ENCODE data around the gene BNIP3.

The BNIP3 gene

DNA sequence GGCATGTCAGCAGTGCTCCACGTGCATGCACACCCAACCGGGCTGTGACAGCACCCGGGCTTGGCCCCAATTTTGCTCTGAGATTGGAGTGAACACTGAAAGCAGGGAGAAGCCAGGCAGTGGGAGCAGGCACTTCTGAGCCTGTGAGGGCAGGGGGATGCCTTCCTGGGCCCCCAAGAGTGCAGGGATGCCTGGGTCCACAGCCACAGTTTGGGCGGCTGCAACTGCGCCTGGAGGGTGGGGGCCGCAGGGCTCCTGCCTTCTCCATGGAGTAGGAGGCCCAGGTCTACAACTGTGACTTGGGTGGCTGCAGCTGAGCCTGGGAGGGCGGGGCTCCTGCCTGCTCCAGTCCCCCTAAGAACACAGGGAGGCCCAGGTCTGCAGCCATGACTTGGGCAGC lies 37.6 kb upstream of the BNIP3 start:
- Histone ChIP-seq H3K27ac (ENCODE audit: extremely low read depth, low read depth, low read length) (no peak overlapping the region), H3K36me3 (ENCODE audit: control insufficient read depth in 2 of 2, insufficient read depth in 1 of 2, low read length in 2 of 2) (no peaks in the 10 kb centered on the region), H3K4me1 (ENCODE audit: control insufficient read depth, insufficient read depth, low read length) (no peaks in the 10 kb centered on the region), H3K4me3 (ENCODE audit: low read depth, low read length) (no peak overlapping the region), H3K9me3 (ENCODE audit: control insufficient read depth, insufficient read depth, low read depth, low read length) (no peaks in the 10 kb centered on the region)
- CTCF ChIA-PET, result no interaction called here
- POLR2A ChIA-PET, result no interaction called here
- TF ChIP-seq ZNF707 (tag by site-specific recombination; IDR thresholded peaks at IDR 0.05), result no peak
- TF ChIP-seq, protein P1, sequence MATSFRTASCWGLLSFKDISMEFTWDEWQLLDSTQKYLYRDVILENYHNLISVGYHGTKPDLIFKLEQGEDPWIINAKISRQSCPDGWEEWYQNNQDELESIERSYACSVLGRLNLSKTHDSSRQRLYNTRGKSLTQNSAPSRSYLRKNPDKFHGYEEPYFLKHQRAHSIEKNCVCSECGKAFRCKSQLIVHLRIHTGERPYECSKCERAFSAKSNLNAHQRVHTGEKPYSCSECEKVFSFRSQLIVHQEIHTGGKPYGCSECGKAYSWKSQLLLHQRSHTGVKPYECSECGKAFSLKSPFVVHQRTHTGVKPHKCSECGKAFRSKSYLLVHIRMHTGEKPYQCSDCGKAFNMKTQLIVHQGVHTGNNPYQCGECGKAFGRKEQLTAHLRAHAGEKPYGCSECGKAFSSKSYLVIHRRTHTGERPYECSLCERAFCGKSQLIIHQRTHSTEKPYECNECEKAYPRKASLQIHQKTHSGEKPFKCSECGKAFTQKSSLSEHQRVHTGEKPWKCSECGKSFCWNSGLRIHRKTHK (tag by site-specific recombination; IDR thresholded peaks at IDR 0.05), result no peak
- no peak for TF ChIP-seq ZNF776 (tag by site-specific recombination; IDR thresholded peaks at IDR 0.05; ENCODE audit: borderline replicate concordance)
- no peak for TF ChIP-seq ZNF169 (tag by site-specific recombination; IDR thresholded peaks at IDR 0.05)
- no peak for TF ChIP-seq ZNF121 (tag by site-specific recombination; IDR thresholded peaks at IDR 0.05)
- TF ChIP-seq ZNF112 (tag by site-specific recombination; IDR thresholded peaks at IDR 0.05), result no peak
- TF ChIP-seq ZNF354C (tag by site-specific recombination; IDR thresholded peaks at IDR 0.05; ENCODE audit: borderline replicate concordance, low read depth), result no peak

DNA sequence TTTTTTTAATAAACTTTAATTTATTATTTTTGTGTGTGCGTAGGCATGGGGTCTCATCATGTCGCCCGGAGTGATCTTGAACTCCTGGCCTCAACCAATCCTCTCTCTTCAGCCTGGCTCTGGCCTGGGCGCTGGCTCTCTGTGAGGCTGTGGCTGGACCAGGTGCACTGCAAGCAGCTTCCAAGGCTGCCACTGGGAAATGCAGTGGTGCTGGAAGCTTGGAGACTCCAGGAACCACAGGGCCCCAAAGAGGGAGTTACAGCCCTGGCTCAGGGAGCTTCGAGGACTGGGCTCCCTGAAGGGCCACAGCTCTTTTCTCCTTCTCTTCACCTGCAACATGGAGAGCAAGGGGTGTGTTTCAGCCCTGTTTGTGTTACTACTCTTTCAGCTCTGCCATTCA lies 36.7 kb upstream of the BNIP3 start:
- no peaks in the 10 kb centered on the region for H3K36me3 ChIP-seq (ENCODE audit: control insufficient read depth in 2 of 2, insufficient read depth in 1 of 2, low read length in 2 of 2)
- no peaks in the 10 kb centered on the region for H3K9me3 ChIP-seq (ENCODE audit: control insufficient read depth, insufficient read depth, low read depth, low read length)
- ChIA-PET CTCF (no interaction called here), POLR2A (no interaction called here)
- TF ChIP-seq SCRT2 (tag by site-specific recombination; IDR thresholded peaks at IDR 0.05), result no peak
- TF ChIP-seq ZSCAN23 (tag by site-specific recombination; IDR thresholded peaks at IDR 0.05), result no peak
- TF ChIP-seq ZSCAN30 (tag by site-specific recombination; IDR thresholded peaks at IDR 0.05), result no peak
- no peak for TF ChIP-seq ZNF621 (tag by site-specific recombination; IDR thresholded peaks at IDR 0.05)
- no peak for TF ChIP-seq SALL2 (tag by site-specific recombination; IDR thresholded peaks at IDR 0.05; ENCODE audit: borderline replicate concordance)
- H3K4me3 ChIP-seq (ENCODE audit: low read depth, low read length), result no peak overlapping the region
- no peak overlapping the region for H3K27ac ChIP-seq (ENCODE audit: extremely low read depth, low read depth, low read length)
- no peaks in the 10 kb centered on the region for H3K4me1 ChIP-seq (ENCODE audit: control insufficient read depth, insufficient read depth, low read length)

DNA sequence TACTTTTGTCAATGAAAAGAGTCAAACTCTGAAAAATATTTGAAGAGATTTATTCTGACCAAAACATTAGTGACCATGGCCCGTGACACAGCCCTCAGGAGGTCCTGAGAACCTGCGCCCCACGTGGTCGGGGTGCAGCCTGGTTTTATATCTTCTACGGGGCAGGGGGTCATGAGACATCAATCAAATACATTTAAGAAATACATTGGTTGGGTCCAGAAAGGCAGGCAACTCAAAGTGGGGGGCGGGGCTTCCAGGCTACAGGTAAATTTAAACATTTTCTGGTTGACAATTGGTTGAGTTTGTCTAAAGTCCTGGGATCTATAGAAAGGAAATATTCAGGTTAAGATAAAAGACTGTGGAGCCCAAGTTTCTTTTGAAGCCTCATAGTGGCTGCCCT lies 34.8 kb upstream of the BNIP3 start:
- POLR2A ChIA-PET, result no interaction called here
- CTCF ChIA-PET, result no interaction called here

DNA sequence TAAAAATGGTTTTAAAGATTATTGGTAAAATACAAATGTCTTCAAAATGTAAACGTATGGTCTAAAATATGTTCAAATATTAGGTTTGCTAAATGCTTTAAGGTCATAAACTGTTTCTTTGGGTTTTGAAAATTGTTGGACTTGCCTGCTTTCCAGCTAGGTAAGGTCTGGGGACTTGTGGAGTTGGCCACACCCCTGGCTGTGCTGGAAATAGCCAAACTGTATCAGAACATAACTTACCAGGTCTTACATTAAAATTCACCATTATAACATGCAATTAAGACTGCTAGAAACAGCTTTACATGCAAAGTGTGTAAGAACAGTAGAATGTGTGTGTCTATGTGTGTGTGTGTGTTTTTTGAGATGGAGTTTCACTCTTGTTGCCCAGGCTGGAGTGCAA lies 29.7 kb upstream of the BNIP3 start:
- Histone ChIP-seq H3K36me3 (ENCODE audit: control insufficient read depth in 2 of 2, insufficient read depth in 1 of 2, low read length in 2 of 2) (no peaks in the 10 kb centered on the region), H3K4me1 (ENCODE audit: control insufficient read depth, insufficient read depth, low read length) (no peaks in the 10 kb centered on the region), H3K9me3 (ENCODE audit: control insufficient read depth, insufficient read depth, low read depth, low read length) (no peaks in the 10 kb centered on the region), H3K4me3 (ENCODE audit: low read depth, low read length) (no peak overlapping the region), H3K27ac (ENCODE audit: extremely low read depth, low read depth, low read length) (no peak overlapping the region)
- CTCF ChIA-PET, result interaction anchor here (4.2 kb wide), 1 partner anchor 12 kb away, joined by 19 read pairs; no protein-coding TSS in a partner anchor
- POLR2A ChIA-PET, result no interaction called here
- TF ChIP-seq, protein P2, sequence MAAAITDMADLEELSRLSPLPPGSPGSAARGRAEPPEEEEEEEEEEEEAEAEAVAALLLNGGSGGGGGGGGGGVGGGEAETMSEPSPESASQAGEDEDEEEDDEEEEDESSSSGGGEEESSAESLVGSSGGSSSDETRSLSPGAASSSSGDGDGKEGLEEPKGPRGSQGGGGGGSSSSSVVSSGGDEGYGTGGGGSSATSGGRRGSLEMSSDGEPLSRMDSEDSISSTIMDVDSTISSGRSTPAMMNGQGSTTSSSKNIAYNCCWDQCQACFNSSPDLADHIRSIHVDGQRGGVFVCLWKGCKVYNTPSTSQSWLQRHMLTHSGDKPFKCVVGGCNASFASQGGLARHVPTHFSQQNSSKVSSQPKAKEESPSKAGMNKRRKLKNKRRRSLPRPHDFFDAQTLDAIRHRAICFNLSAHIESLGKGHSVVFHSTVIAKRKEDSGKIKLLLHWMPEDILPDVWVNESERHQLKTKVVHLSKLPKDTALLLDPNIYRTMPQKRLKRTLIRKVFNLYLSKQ (tag by site-specific recombination; IDR thresholded peaks at IDR 0.05; ENCODE audit: borderline replicate concordance), result no peak
- TF ChIP-seq, protein P3, sequence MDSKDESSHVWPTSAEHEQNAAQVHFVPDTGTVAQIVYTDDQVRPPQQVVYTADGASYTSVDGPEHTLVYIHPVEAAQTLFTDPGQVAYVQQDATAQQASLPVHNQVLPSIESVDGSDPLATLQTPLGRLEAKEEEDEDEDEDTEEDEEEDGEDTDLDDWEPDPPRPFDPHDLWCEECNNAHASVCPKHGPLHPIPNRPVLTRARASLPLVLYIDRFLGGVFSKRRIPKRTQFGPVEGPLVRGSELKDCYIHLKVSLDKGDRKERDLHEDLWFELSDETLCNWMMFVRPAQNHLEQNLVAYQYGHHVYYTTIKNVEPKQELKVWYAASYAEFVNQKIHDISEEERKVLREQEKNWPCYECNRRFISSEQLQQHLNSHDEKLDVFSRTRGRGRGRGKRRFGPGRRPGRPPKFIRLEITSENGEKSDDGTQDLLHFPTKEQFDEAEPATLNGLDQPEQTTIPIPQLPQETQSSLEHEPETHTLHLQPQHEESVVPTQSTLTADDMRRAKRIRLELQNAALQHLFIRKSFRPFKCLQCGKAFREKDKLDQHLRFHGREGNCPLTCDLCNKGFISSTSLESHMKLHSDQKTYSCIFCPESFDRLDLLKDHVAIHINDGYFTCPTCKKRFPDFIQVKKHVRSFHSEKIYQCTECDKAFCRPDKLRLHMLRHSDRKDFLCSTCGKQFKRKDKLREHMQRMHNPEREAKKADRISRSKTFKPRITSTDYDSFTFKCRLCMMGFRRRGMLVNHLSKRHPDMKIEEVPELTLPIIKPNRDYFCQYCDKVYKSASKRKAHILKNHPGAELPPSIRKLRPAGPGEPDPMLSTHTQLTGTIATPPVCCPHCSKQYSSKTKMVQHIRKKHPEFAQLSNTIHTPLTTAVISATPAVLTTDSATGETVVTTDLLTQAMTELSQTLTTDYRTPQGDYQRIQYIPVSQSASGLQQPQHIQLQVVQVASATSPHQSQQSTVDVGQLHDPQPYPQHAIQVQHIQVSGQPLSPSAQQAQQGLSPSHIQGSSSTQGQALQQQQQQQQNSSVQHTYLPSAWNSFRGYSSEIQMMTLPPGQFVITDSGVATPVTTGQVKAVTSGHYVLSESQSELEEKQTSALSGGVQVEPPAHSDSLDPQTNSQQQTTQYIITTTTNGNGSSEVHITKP (tag by site-specific recombination; IDR thresholded peaks at IDR 0.05), result no peak

More for the DNA sequence above, 34.8 kb upstream of the BNIP3 start:
- Histone ChIP-seq H3K36me3 (ENCODE audit: control insufficient read depth in 2 of 2, insufficient read depth in 1 of 2, low read length in 2 of 2) (no peaks in the 10 kb centered on the region), H3K4me1 (ENCODE audit: control insufficient read depth, insufficient read depth, low read length) (no peaks in the 10 kb centered on the region), H3K9me3 (ENCODE audit: control insufficient read depth, insufficient read depth, low read depth, low read length) (no peaks in the 10 kb centered on the region), H3K27ac (ENCODE audit: extremely low read depth, low read depth, low read length) (no peak overlapping the region), H3K4me3 (ENCODE audit: low read depth, low read length) (no peak overlapping the region)
- TF ChIP-seq, protein P4, sequence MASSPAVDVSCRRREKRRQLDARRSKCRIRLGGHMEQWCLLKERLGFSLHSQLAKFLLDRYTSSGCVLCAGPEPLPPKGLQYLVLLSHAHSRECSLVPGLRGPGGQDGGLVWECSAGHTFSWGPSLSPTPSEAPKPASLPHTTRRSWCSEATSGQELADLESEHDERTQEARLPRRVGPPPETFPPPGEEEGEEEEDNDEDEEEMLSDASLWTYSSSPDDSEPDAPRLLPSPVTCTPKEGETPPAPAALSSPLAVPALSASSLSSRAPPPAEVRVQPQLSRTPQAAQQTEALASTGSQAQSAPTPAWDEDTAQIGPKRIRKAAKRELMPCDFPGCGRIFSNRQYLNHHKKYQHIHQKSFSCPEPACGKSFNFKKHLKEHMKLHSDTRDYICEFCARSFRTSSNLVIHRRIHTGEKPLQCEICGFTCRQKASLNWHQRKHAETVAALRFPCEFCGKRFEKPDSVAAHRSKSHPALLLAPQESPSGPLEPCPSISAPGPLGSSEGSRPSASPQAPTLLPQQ (tag by site-specific recombination; IDR thresholded peaks at IDR 0.05), result no peak
- TF ChIP-seq SETDB1 (IDR thresholded peaks at IDR 0.05; ENCODE audit: insufficient read length, low read length) (no peak), ZNF555 (tag by site-specific recombination; conservative IDR thresholded peaks at IDR 0.05) (no peak), SALL2 (tag by site-specific recombination; IDR thresholded peaks at IDR 0.05; ENCODE audit: borderline replicate concordance) (no peak)
- TF ChIP-seq, protein P5, sequence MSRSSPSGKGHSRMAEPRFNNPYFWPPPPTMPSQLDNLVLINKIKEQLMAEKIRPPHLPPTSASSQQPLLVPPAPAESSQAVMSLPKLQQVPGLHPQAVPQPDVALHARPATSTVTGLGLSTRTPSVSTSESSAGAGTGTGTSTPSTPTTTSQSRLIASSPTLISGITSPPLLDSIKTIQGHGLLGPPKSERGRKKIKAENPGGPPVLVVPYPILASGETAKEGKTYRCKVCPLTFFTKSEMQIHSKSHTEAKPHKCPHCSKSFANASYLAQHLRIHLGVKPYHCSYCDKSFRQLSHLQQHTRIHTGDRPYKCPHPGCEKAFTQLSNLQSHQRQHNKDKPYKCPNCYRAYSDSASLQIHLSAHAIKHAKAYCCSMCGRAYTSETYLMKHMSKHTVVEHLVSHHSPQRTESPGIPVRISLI (tag by site-specific recombination; IDR thresholded peaks at IDR 0.05), result no peak

All from HEK293 (cell line).